Fibroblast of mammary gland (primary cell): ENCODE data around the gene ZNF644.
"Not testable (repeated sequence)": the region's sequence is repeated elsewhere in the genome, so short reads cannot be mapped to it uniquely, and the experiment has no call there.

ENCODE experiments used
- DNase-seq: peaks from one replicate; pipeline ENCODE4 v3.0.0-alpha.2; 2010; ENCODE audit warnings: low read depth
- H3K4me3 ChIP-seq: 2 replicates; pipeline ENCODE4 v1.5.1; 2011; ENCODE audit warnings: low read depth, mild to moderate bottlenecking, low read length, moderate library complexity; ENCODE audit not compliant: control insufficient read depth
- TF ChIP-seq, protein P1 (sequence below): conservative IDR thresholded peaks from 2 replicates; pipeline ENCODE4 v1.5.1; 2011; ENCODE audit warnings: low read depth, low read length, inconsistent platforms; ENCODE audit not compliant: control insufficient read depth, insufficient read depth

ZNF644 gene

DNA sequence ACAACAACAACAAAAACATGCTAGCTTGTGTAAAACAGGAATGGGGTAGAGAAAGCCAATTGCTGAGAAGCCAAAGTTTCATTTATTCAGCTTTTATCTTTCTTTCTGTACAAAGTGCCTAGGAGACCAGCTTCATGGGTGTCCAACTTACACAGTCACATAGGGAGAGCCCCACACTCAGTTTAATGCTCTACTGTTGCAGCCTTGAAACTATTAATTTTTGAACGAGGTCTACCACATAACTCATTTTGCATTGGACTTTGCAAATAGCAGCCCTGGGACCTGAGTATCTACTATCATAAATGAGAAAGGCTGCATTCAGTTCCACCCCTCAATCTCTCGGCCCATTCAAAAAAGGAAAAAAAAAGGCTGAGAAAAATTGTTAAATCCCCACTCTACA is 98.8 kb downstream of the ZNF644 start:
- H3K4me3 ChIP-seq: no peak overlapping the region
- DNase-seq: no peak
- TF ChIP-seq, protein P1, sequence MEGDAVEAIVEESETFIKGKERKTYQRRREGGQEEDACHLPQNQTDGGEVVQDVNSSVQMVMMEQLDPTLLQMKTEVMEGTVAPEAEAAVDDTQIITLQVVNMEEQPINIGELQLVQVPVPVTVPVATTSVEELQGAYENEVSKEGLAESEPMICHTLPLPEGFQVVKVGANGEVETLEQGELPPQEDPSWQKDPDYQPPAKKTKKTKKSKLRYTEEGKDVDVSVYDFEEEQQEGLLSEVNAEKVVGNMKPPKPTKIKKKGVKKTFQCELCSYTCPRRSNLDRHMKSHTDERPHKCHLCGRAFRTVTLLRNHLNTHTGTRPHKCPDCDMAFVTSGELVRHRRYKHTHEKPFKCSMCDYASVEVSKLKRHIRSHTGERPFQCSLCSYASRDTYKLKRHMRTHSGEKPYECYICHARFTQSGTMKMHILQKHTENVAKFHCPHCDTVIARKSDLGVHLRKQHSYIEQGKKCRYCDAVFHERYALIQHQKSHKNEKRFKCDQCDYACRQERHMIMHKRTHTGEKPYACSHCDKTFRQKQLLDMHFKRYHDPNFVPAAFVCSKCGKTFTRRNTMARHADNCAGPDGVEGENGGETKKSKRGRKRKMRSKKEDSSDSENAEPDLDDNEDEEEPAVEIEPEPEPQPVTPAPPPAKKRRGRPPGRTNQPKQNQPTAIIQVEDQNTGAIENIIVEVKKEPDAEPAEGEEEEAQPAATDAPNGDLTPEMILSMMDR: no peak

GRCh38 chr1:90922202-90922601 is 99.6 kb downstream of the ZNF644 start:
- TF ChIP-seq, protein P1: no peak
- no peak for DNase-seq
- H3K4me3 ChIP-seq: no peak overlapping the region

GRCh38 chr1:90919900-90920299 is 101.9 kb downstream of the ZNF644 start:
- TF ChIP-seq, protein P1: no peak
- peak; percentile 22 for DNase-seq

GRCh38 chr1:90919190-90919719 is 102.6 kb downstream of the ZNF644 start:
- no peak overlapping the region for H3K4me3 ChIP-seq
- no peak for DNase-seq
- TF ChIP-seq, protein P1: no peak

More at GRCh38 chr1:90919900-90920299, 101.9 kb downstream of the ZNF644 start:
- H3K4me3 ChIP-seq: no peak overlapping the region

GRCh38 chr1:90911353-90911752 is 110.5 kb downstream of the ZNF644 start:
- no peak for DNase-seq
- TF ChIP-seq, protein P1: no peak
- no peak overlapping the region for H3K4me3 ChIP-seq

GRCh38 chr1:90902672-90903071 is 119.2 kb downstream of the ZNF644 start:
- DNase-seq: no peak
- TF ChIP-seq, protein P1: no peak

DNA sequence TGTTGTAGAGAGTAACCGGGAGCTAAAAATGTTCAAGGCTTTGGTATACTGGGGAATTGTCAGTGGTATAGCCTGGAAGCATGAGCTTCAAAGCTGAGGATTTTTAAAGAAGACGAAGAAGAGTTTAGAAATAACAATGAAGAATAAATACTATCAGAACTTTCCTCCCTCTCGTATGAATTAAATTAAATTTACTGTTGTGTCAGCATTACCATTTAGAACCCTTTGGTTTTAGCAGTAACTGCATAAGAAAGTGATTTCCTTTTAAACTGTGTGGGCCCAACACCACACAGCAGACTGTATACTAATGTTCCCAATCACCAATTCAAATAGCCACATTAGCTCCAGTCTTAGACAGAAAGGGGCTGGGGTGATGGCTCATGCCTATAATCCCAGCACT is 122.6 kb downstream of the ZNF644 start:
- no peak overlapping the region for H3K4me3 ChIP-seq
- DNase-seq: no peak
- TF ChIP-seq, protein P1: no peak

More at GRCh38 chr1:90902672-90903071, 119.2 kb downstream of the ZNF644 start:
- H3K4me3 ChIP-seq: no peak overlapping the region

GRCh38 chr1:90893679-90894078 is 128.2 kb downstream of the ZNF644 start:
- H3K4me3 ChIP-seq, DNase-seq: not testable (repeated sequence)

GRCh38 chr1:90892884-90893283 is 129.0 kb downstream of the ZNF644 start:
- DNase-seq: not testable (repeated sequence)

GRCh38 chr1:90892196-90892595 is 129.6 kb downstream of the ZNF644 start:
- H3K4me3 ChIP-seq, DNase-seq: not testable (repeated sequence)

More at GRCh38 chr1:90892884-90893283, 129.0 kb downstream of the ZNF644 start:
- H3K4me3 ChIP-seq: not testable (repeated sequence)

DNA sequence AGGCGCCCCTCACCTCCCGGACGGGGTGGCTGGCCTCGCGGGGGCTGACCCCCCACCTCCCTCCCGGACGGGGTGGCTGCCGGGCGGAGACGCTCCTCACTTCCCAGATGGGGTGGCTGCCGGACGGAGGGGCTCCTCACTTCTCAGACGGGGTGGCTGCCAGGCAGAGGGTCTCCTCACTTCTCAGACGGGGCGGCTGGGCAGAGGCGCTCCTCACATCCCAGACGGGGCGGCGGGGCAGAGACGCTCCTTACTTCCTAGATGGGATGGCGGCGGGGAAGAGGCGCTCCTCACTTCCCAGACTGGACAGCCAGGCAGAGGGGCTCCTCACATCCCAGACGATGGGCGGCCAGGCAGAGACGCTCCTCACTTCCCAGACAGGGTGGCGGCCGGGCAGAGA is 130.1 kb downstream of the ZNF644 start:
- not testable (repeated sequence) for DNase-seq, H3K4me3 ChIP-seq
